ENCODE data around the gene KRT9. TPM values are rescaled to one million over a fixed set of nuclear protein-coding genes. Genes with fewer than 3 reads are reported as not detected.
"Not testable (repeated sequence)": the region's sequence is repeated elsewhere in the genome, so short reads cannot be mapped to it uniquely, and the experiment has no call there.

KRT9 gene
- total RNA-seq, 1 donor from 2014 or later, result 0.30 TPM

DNA sequence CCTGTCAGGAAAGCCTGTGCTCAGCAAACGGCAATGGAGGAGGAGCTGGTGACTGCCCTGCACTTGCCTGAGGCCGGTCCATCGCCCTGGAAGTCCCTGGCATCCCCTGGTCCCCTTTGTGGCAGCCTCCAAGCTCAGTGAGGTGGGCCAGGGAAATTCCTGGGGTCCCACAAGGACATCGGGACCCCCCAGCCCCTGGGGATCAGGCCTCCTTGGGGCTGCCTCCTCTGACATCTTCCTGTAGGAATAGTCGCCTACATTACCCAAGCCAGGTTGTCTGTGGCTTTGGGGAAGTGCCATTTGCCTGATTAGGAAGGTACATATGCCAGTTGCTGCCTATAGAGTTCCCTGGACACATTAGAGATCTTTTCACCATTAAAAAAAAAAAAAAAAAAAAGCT lies 7.1 kb upstream of the KRT9 start:
- Mint-ChIP-seq H3K9me3 (ENCODE audit: unreplicated experiment) (no peaks in the 10 kb centered on the region), H3K36me3 (ENCODE audit: unreplicated experiment) (no peaks in the 10 kb centered on the region), H3K27me3 (ENCODE audit: unreplicated experiment) (peaks cover 11% of the 10 kb centered on the region), H3K27ac (ENCODE audit: unreplicated experiment) (no peak overlapping the region), H3K4me3 (ENCODE audit: unreplicated experiment) (no peak overlapping the region), H3K4me1 (ENCODE audit: unreplicated experiment) (peaks cover 13% of the 10 kb centered on the region)
- TF ChIP-seq, protein P1, sequence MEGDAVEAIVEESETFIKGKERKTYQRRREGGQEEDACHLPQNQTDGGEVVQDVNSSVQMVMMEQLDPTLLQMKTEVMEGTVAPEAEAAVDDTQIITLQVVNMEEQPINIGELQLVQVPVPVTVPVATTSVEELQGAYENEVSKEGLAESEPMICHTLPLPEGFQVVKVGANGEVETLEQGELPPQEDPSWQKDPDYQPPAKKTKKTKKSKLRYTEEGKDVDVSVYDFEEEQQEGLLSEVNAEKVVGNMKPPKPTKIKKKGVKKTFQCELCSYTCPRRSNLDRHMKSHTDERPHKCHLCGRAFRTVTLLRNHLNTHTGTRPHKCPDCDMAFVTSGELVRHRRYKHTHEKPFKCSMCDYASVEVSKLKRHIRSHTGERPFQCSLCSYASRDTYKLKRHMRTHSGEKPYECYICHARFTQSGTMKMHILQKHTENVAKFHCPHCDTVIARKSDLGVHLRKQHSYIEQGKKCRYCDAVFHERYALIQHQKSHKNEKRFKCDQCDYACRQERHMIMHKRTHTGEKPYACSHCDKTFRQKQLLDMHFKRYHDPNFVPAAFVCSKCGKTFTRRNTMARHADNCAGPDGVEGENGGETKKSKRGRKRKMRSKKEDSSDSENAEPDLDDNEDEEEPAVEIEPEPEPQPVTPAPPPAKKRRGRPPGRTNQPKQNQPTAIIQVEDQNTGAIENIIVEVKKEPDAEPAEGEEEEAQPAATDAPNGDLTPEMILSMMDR (IDR thresholded peaks at IDR 0.05), result no peak
- DNase-seq (ENCODE audit: extremely low spot score, unreplicated experiment), result no peak

DNA sequence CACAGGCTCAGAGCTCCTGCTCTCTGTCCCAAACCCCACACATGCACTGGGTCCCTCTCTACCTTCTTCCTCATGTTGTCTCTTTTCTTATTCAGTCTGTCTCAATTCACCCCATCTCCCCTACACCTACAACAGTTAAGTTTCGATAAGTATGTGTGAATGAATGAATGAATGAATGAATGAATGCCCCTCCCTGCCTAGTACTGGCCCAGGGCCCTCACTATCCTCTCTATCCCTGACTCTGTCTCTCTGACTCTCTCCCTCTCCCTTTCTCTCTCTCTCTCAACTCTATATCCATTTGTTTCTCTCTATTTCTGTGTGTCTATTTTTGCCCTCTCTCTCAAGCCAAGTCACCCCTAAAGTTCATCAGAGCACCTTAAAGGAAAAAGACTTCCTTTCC lies 6.7 kb upstream of the KRT9 start:
- Mint-ChIP-seq H3K4me1 (ENCODE audit: unreplicated experiment) (peaks cover 13% of the 10 kb centered on the region), H3K27ac (ENCODE audit: unreplicated experiment) (no peak overlapping the region)
- TF ChIP-seq, protein P1 (IDR thresholded peaks at IDR 0.05), result no peak

DNA sequence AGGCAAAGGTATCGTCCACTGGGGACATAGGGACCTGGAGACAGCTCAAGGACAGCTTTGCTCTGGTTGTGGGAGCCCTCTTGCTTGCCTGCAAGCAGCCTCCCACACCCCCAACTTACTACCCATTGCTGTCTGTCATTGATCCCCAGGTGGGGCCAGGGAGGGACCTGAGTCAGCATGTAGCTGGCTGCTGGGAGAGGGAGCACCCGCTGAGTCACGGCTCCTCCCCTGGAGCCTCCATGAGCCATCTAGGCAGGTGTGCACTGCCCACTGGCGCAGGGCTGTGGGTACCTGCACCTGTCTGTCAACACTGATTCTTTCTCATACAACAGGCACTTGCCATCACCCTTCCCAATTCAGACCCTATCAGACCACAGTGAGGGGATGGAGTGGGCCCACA lies 4.9 kb upstream of the KRT9 start:
- not testable (repeated sequence) for H3K27ac Mint-ChIP-seq (ENCODE audit: unreplicated experiment); H3K4me3 Mint-ChIP-seq (ENCODE audit: unreplicated experiment); H3K36me3 Mint-ChIP-seq (ENCODE audit: unreplicated experiment); H3K9me3 Mint-ChIP-seq (ENCODE audit: unreplicated experiment); DNase-seq (ENCODE audit: extremely low spot score, unreplicated experiment)
- Mint-ChIP-seq H3K4me1 (ENCODE audit: unreplicated experiment) (peaks cover 13% of the 10 kb centered on the region), H3K27me3 (ENCODE audit: unreplicated experiment) (peaks cover 29% of the 10 kb centered on the region)

More for the DNA sequence above, 6.7 kb upstream of the KRT9 start:
- Mint-ChIP-seq H3K4me3 (ENCODE audit: unreplicated experiment) (no peak overlapping the region), H3K27me3 (ENCODE audit: unreplicated experiment) (peaks cover 15% of the 10 kb centered on the region), H3K36me3 (ENCODE audit: unreplicated experiment) (no peaks in the 10 kb centered on the region), H3K9me3 (ENCODE audit: unreplicated experiment) (no peaks in the 10 kb centered on the region)
- no peak for DNase-seq (ENCODE audit: extremely low spot score, unreplicated experiment)

DNA sequence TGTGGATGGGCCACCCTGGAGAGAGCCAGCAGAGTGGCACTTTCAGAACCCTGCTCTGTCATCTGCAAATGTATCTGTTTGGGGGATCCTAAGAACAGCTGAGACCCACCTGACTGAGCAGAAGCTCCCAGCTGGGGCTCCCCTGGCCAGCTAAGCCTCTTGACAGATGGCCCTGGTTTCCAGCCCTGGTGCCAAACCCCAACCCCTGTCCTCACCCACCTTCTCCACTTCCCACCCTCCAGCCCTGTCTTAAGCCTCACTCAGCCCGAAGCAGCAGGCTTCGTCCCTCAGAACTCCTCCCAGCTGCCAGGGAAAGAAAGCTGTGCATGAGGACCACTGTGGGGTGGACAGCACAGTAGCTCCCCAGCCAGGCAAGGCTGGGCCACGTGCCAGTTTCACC lies 3.5 kb upstream of the KRT9 start:
- Mint-ChIP-seq H3K9me3 (ENCODE audit: unreplicated experiment) (no peaks in the 10 kb centered on the region), H3K27me3 (ENCODE audit: unreplicated experiment) (peaks cover 40% of the 10 kb centered on the region), H3K36me3 (ENCODE audit: unreplicated experiment) (no peaks in the 10 kb centered on the region), H3K27ac (ENCODE audit: unreplicated experiment) (no peak overlapping the region), H3K4me1 (ENCODE audit: unreplicated experiment) (peaks cover 4% of the 10 kb centered on the region), H3K4me3 (ENCODE audit: unreplicated experiment) (no peak overlapping the region)
- TF ChIP-seq, protein P1 (IDR thresholded peaks at IDR 0.05), result no peak
- no peak for DNase-seq (ENCODE audit: extremely low spot score, unreplicated experiment)

DNA sequence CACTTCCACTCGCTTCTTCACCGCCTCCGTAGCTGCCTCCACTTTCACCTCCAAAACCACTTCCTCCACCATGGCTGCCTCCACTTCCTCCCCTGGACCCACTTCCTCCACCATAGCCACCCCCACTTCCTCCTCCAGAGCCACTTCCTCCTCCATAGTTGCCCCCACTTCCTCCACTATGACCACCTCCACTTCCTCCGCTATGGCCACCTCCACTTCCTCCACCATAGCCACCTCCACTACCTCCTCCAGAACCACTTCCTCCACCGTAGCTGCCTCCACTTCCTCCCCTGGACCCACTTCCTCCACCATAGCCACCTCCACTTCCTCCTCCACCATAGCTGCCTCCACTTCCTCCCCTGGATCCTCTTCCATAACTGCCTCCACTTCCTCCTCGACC lies 4.5 kb downstream of the KRT9 start:
- TF ChIP-seq, protein P1 (IDR thresholded peaks at IDR 0.05), result no peak
- Mint-ChIP-seq H3K36me3 (ENCODE audit: unreplicated experiment) (no peaks in the 10 kb centered on the region), H3K9me3 (ENCODE audit: unreplicated experiment) (no peaks in the 10 kb centered on the region), H3K4me3 (ENCODE audit: unreplicated experiment) (no peak overlapping the region), H3K4me1 (ENCODE audit: unreplicated experiment) (no peaks in the 10 kb centered on the region), H3K27me3 (ENCODE audit: unreplicated experiment) (peaks cover 68% of the 10 kb centered on the region), H3K27ac (ENCODE audit: unreplicated experiment) (no peak overlapping the region)
- DNase-seq (ENCODE audit: extremely low spot score, unreplicated experiment), result no peak

DNA sequence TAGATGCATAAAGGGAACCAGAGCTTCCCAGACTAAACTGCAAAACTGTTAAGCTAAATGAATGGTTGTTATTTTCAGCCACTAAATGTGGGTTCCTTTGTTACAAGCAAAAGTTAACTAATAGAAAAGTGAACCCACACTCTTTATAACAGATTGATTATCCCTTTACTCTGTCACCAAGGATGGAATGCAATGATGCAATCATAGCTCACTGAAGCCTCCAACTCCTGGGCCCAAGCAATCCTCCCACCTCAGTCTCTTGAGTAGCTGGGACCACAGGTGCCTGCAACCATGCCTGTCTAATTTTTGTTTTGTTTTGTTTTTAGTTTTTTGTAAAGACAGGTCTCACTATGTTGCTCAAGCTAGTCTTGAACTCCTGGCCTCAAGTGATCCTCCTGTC lies 6.5 kb downstream of the KRT9 start:
- H3K27ac Mint-ChIP-seq (ENCODE audit: unreplicated experiment), result no peak overlapping the region
- no peaks in the 10 kb centered on the region for H3K36me3 Mint-ChIP-seq (ENCODE audit: unreplicated experiment)
- H3K4me3 Mint-ChIP-seq (ENCODE audit: unreplicated experiment), result no peak overlapping the region
- DNase-seq (ENCODE audit: extremely low spot score, unreplicated experiment), result no peak
- H3K4me1 Mint-ChIP-seq (ENCODE audit: unreplicated experiment), result no peaks in the 10 kb centered on the region
- peaks cover 72% of the 10 kb centered on the region for H3K27me3 Mint-ChIP-seq (ENCODE audit: unreplicated experiment)
- no peaks in the 10 kb centered on the region for H3K9me3 Mint-ChIP-seq (ENCODE audit: unreplicated experiment)
- TF ChIP-seq, protein P1 (IDR thresholded peaks at IDR 0.05), result no peak
